Gastroesophageal sphincter (tissue), 3 donors: ENCODE results near the gene SLC51B.

Experiments used
- CTCF ChIP-seq, 4 experiments: fragments of 200-600 bp in 2 of 4; fragments of 450-650 bp in 2 of 4; sonication (generic) in 1 of 4; IDR thresholded peaks; one replicate each; pipeline ENCODE4 v1.5.1; 2017 to 2019; ENCODE audit warnings: antibody characterized with exemption in 4 of 4, mild to moderate bottlenecking in 2 of 4, moderate library complexity in 2 of 4
- POLR2AphosphoS5 ChIP-seq: sonication (generic); formaldehyde crosslinking; IDR thresholded peaks from one replicate; pipeline ENCODE4 v1.6.1; 2017; ENCODE audit warnings: antibody characterized with exemption

- TF ChIP-seq POLR2AphosphoS5 (no peak), CTCF (IDR thresholded peaks at IDR 0.05) (no peak)
These were observed 38.3 kb upstream of the SLC51B start for GRCh38 chr15:65006876-65007275.
